ENCODE data around the gene OR4D9. TPM values are rescaled to one million over a fixed set of nuclear protein-coding genes. Genes with fewer than 3 reads are reported as not detected.

OR4D9 gene
- total and polyA plus RNA-seq, 8 donors = not detected

- TF ChIP-seq CTCF (IDR thresholded peaks at IDR 0.05) = no peak
- intact Hi-C loops (cut with DNase I) = no loop called here
- 65 to 70% methylated on average over 7 of the region's 7 CpGs for WGBS, 2 donors
- Histone ChIP-seq H3K27ac (no peak overlapping the region), H3K4me1 (peaks cover 0 to 6% (median 4%) of the 10 kb centered on the region in 3 donors), H3K9me3 (no peaks in the 10 kb centered on the region), H3K4me3 (no peak overlapping the region), H3K36me3 (no peaks in the 10 kb centered on the region), H3K27me3 (no peaks in the 10 kb centered on the region)
- DNase-seq = no peak
- FAIRE-seq = no peak
- ATAC-seq = no peak
These were observed 46.9 kb downstream of the OR4D9 start for GRCh38 chr11:59558270-59558643.

DNA sequence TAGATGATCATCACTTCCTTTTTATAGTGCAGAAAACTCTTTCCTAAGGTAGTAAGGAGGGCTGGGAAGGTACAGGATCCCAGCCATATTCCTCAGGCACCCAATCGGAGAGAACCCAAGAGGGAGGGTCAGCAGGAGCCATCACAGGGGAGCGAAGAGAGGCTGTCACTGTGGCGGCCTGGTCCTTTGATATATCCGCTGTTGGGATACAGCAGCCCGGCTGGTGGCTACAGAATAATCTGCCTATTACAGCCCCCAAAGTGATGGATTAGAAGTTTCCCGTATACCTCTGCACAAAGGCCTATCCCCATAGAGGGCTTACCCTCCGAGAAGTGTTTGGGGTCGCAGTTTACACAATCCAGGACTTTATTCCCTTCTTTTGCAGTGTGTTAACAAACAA is 48.5 kb downstream of the OR4D9 start:
- ATAC-seq = peak in 3 of 4 donors; percentile 2 to 4 (median 2)

GRCh38 chr11:59560290-59560701 is 49.0 kb downstream of the OR4D9 start:
- TF ChIP-seq CTCF (IDR thresholded peaks at IDR 0.05) = no peak
- Histone ChIP-seq H3K4me1 (peaks cover 0 to 6% (median 4%) of the 10 kb centered on the region in 3 donors), H3K27me3 (no peaks in the 10 kb centered on the region), H3K36me3 (no peaks in the 10 kb centered on the region), H3K9me3 (no peaks in the 10 kb centered on the region), H3K4me3 (peak overlapping the region; percentile 34 to 87 (median 52)), H3K27ac (peak overlapping the region; percentile 43 to 74 (median 70))
- FAIRE-seq = no peak
- peak; percentile 62 to 83 (median 74) for ATAC-seq
- DNase-seq = peak in 4 of 6 donors; percentile 46 to 86 (median 56)
- intact Hi-C loops (cut with DNase I) = no loop called here
- 0% methylated on average over 18 of the region's 18 CpGs for WGBS, 2 donors

More for the DNA sequence above, 48.5 kb downstream of the OR4D9 start:
- H3K36me3 ChIP-seq = no peaks in the 10 kb centered on the region
- no peak for FAIRE-seq
- 44 to 48% methylated on average over 8 of the region's 8 CpGs for WGBS, 2 donors
- intact Hi-C loops (cut with DNase I) = no loop called here
- no peaks in the 10 kb centered on the region for H3K27me3 ChIP-seq
- H3K4me3 ChIP-seq = peak overlapping the region in 1 of 4 donors; percentile 87
- H3K9me3 ChIP-seq = no peaks in the 10 kb centered on the region
- no peak for DNase-seq
- peaks cover 0 to 6% (median 4%) of the 10 kb centered on the region in 3 donors for H3K4me1 ChIP-seq
- TF ChIP-seq CTCF (IDR thresholded peaks at IDR 0.05) = no peak
- no peak overlapping the region for H3K27ac ChIP-seq

- peak overlapping the region; percentile 43 to 74 (median 70) for H3K27ac ChIP-seq
- intact Hi-C loops (cut with DNase I) = no loop called here
- FAIRE-seq (no peak), DNase-seq (peak; percentile 80 to 91 (median 88)), ATAC-seq (peak; percentile 80 to 91 (median 86))
- 6% methylated on average over 40 of the region's 40 CpGs for WGBS, 2 donors
- TF ChIP-seq CTCF (IDR thresholded peaks at IDR 0.05) = no peak
- peaks cover 0 to 6% (median 4%) of the 10 kb centered on the region in 3 donors for H3K4me1 ChIP-seq
- H3K4me3 ChIP-seq = peak overlapping the region; percentile 34 to 87 (median 52)
- H3K27me3 ChIP-seq = no peaks in the 10 kb centered on the region
- no peaks in the 10 kb centered on the region for H3K36me3 ChIP-seq
- H3K9me3 ChIP-seq = no peaks in the 10 kb centered on the region
These were observed 49.5 kb downstream of the OR4D9 start for GRCh38 chr11:59560702-59561473.

GRCh38 chr11:59562292-59562691 is 51.0 kb downstream of the OR4D9 start:
- Histone ChIP-seq H3K36me3 (no peaks in the 10 kb centered on the region), H3K9me3 (no peaks in the 10 kb centered on the region), H3K4me3 (no peak overlapping the region), H3K4me1 (peaks cover 0 to 6% (median 4%) of the 10 kb centered on the region in 3 donors), H3K27ac (no peak overlapping the region), H3K27me3 (no peaks in the 10 kb centered on the region)
- WGBS, 2 donors = 85 to 86% methylated on average over 3 of the region's 3 CpGs
- no peak for TF ChIP-seq CTCF (IDR thresholded peaks at IDR 0.05)
- ATAC-seq = no peak
- intact Hi-C loops (cut with DNase I) = no loop called here
- no peak for FAIRE-seq
- DNase-seq = no peak
